Cortex of kidney (tissue), 1 donor: ENCODE measurements around the gene PLEKHA1.

ENCODE experiments used
- DNase-seq: peaks from one replicate; lab custom pipeline; 2025; lab: John Stamatoyannopoulos, UW

The PLEKHA1 gene

GRCh38 chr10:122379041-122379440 lies 4.5 kb downstream of the PLEKHA1 start:
- no peak for DNase-seq

GRCh38 chr10:122379537-122379936 lies 5.0 kb downstream of the PLEKHA1 start:
- DNase-seq: no peak

GRCh38 chr10:122380703-122381102 lies 6.2 kb downstream of the PLEKHA1 start:
- DNase-seq: no peak

GRCh38 chr10:122381680-122382079 lies 7.2 kb downstream of the PLEKHA1 start:
- no peak for DNase-seq

- no peak for DNase-seq
Observed at GRCh38 chr10:122386514-122386913, 12.0 kb downstream of the PLEKHA1 start.

GRCh38 chr10:122387572-122387971 lies 13.1 kb downstream of the PLEKHA1 start:
- DNase-seq: no peak

GRCh38 chr10:122388287-122388997 lies 13.9 kb downstream of the PLEKHA1 start:
- no peak for DNase-seq

GRCh38 chr10:122390271-122390670 lies 15.8 kb downstream of the PLEKHA1 start:
- no peak for DNase-seq

- no peak for DNase-seq
Observed at GRCh38 chr10:122390679-122391078, 16.2 kb downstream of the PLEKHA1 start.

- no peak for DNase-seq
Observed at GRCh38 chr10:122391875-122392274, 17.4 kb downstream of the PLEKHA1 start.

- DNase-seq: no peak
Observed at GRCh38 chr10:122392835-122393234, 18.3 kb downstream of the PLEKHA1 start.

- DNase-seq: no peak
Observed at GRCh38 chr10:122393288-122393687, 18.8 kb downstream of the PLEKHA1 start.

- DNase-seq: no peak
Observed at GRCh38 chr10:122402548-122403131, 28.1 kb downstream of the PLEKHA1 start.

GRCh38 chr10:122404576-122404975 lies 30.1 kb downstream of the PLEKHA1 start:
- DNase-seq: no peak

GRCh38 chr10:122407375-122408125 lies 33.0 kb downstream of the PLEKHA1 start:
- no peak for DNase-seq

- no peak for DNase-seq
Observed at GRCh38 chr10:122413327-122413726, 38.8 kb downstream of the PLEKHA1 start.

- no peak for DNase-seq
Observed at GRCh38 chr10:122417667-122418066, 43.2 kb downstream of the PLEKHA1 start.

GRCh38 chr10:122419016-122419415 lies 44.5 kb downstream of the PLEKHA1 start:
- DNase-seq: no peak

GRCh38 chr10:122419876-122420623 lies 45.5 kb downstream of the PLEKHA1 start:
- DNase-seq: no peak

GRCh38 chr10:122420624-122421007 lies 46.1 kb downstream of the PLEKHA1 start:
- no peak for DNase-seq

- no peak for DNase-seq
Observed at GRCh38 chr10:122421054-122421625, 46.6 kb downstream of the PLEKHA1 start.

GRCh38 chr10:122421742-122422141 lies 47.2 kb downstream of the PLEKHA1 start:
- no peak for DNase-seq
